Heart right ventricle (tissue), 16 donors: ENCODE results near the gene RCAN1. TPM values are rescaled to one million over a fixed set of nuclear protein-coding genes. Genes with fewer than 3 reads are reported as not detected.

Source experiments
- ATAC-seq, 8 donors: fragments of 200-7000 bp; cut with Tn5 transposase; one replicate each; pipeline ENCODE4 v1.9.1; 2020; ENCODE audit warnings: mild to moderate bottlenecking in 8 of 8, moderate library complexity in 8 of 8, moderate number of reproducible peaks in 1 of 8
- DNase-seq, 2 donors: peaks; one replicate each; pipeline ENCODE4 v3.0.0-alpha.2; 2020
- H3K27ac ChIP-seq, 10 donors: fragments of 200-600 bp; sonication (generic) in 2 of 10; one replicate each; pipeline versions ENCODE4 v1.5.0 to v1.8.0; 2020 to 2022; ENCODE audit warnings: mild to moderate bottlenecking in 3 of 10
- H3K27me3 ChIP-seq, 7 donors: fragments of 200-600 bp; one replicate each; pipeline ENCODE4 v1.8.0; 2021 to 2022; ENCODE audit warnings: mild to moderate bottlenecking in 2 of 7
- H3K36me3 ChIP-seq, 9 donors: fragments of 200-600 bp; sonication (generic) in 1 of 9; one replicate each; pipeline versions ENCODE4 v1.5.0 to v1.8.0; 2020 to 2022; ENCODE audit warnings: mild to moderate bottlenecking in 2 of 9
- H3K4me1 ChIP-seq, 9 donors: fragments of 200-600 bp; sonication (generic) in 1 of 9; one replicate each; pipeline versions ENCODE4 v1.5.0 to v1.8.0; 2020 to 2022; ENCODE audit warnings: mild to moderate bottlenecking in 4 of 9
- H3K4me3 ChIP-seq, 10 donors: fragments of 200-600 bp; sonication (generic) in 2 of 10; one replicate each; pipeline versions ENCODE4 v1.5.0 to v1.8.0; 2020 to 2022; ENCODE audit warnings: mild to moderate bottlenecking in 7 of 10, moderate library complexity in 2 of 10
- H3K9me3 ChIP-seq, 11 donors: fragments of 200-600 bp in 10 of 11; sonication (generic) in 2 of 11; one replicate each; pipeline versions ENCODE4 v1.5.0 to v1.8.0; 2013 to 2022; ENCODE audit warnings: mild to moderate bottlenecking in 2 of 11, control low read depth in 1 of 11, moderate library complexity in 1 of 11
- WGBS, 2 donors: extraction: QIAGEN DNeasy Blood & Tissue Kit; methylation state at CpG; one replicate each; pipeline ENCODE4 v1.1.7; 2013; ENCODE audit warnings: inconsistent platforms in 1 of 2; 5-methylcytosine and 5-hydroxymethylcytosine counted together
- intact Hi-C, 10 donors: fragments of 100-400 bp; cut with DNase I; formaldehyde crosslinking; loops; one replicate each; pipeline versions ENCODE4 v1.11.1 to v1.14.2; 2022
- long read RNA-seq, 3 donors: library from polyadenylated mRNA; unstranded; transcript quantifications; one replicate each; pipeline ENCODE4 v2.0.0, GENCODE V29; 2020 to 2021
- polyA plus RNA-seq, 2 donors: library from polyadenylated mRNA; stranded (reverse); fragments of 200-250 nt; gene quantifications; one replicate each; pipeline ENCODE4 v1.2.3, GENCODE V29; 2013
- total RNA-seq, 10 donors: library from RNA; stranded (reverse); fragmentation: NEBNext Ultra II Directional in 3 of 10; extraction: Animal tissue kit (Norgen Biotek cat#: 25700) in 3 of 10; gene quantifications; one replicate each; pipeline versions ENCODE4 v1.2.1 to v1.2.4, GENCODE V29; 2021 to 2023
- TF ChIP-seq, protein P1 (sequence below), 9 donors: fragments of 200-600 bp; sonication (generic) in 2 of 9; IDR thresholded peaks; one replicate each; pipeline versions ENCODE4 v1.5.0 to v1.8.0; 2021 to 2022; ENCODE audit warnings: antibody characterized with exemption in 9 of 9, mild to moderate bottlenecking in 5 of 9, moderate library complexity in 1 of 9
- donor health status: Arrhythmogenic right ventricular cardiomyopathy.
- donor health status: ischemic (EF 13 %, LVEDD 7.1; RV severe dilation, severe dysfunction).
- donor health status: healthy with polysubstance abuse.
- donor health status: DM: no; HTN: yes; CAD: no.
- donor health status: DM: no; HTN: no; CAD: no.
- donor health status: ischemic (EF 25% LVEDD 6.9; RV normal size, moderate dysfunction).
- donor health status: ischemic (EF 25% LVEDD 5.7; RV mildly dilated, moderate dysfunction).
- donor health status: healthy.
- donor health status: DM: yes; HTN: yes; CAD: no.
- donor health status: Ischemic cardiomyopathy.
- donor health status: ischemic (EF 35%, LVEDD 5.7; RV mildly dilated, moderate dysfunction).
- donor health status: nonischemic (EF 11% LVEDD 7.7; RV severe dilation, severe dysfunction).
- donor health status: DM: yes; HTN: yes; CAD: no.
- donor health status: PGD.
- donor health status: ischemic (EF 29% LVEDD 5.4; RV normal size, mild dysfunction).
- donor health status: nonischemic (EF 23%, LVEDD 6.1; RV moderate dilation, normal function).

RCAN1 gene
- total RNA-seq (100 to 1,000 TPM in 3 of 10 donors, 10 to 100 TPM in 7; 30.8 to 389 (median 62.2) TPM), polyA plus RNA-seq (10 to 100 TPM; 24.1 to 62.2 TPM)
- long read RNA-seq, donor 1, transcript RCAN1-201 (4 exons, 2,490 nt) = major isoform, 82 of 93 reads
- long read RNA-seq, donor 1, partial matches to known transcripts = 3 of 93 reads
- long read RNA-seq, donor 1, other reads (novel, unspliced or antisense) = 3 of 93 reads
- long read RNA-seq, donor 2, transcript RCAN1-202 (4 exons, 2,408 nt) = minor isoform, 8 of 135 reads
- long read RNA-seq, donor 2, transcript RCAN1-201 (4 exons, 2,490 nt) = major isoform, 117 of 135 reads
- long read RNA-seq, donor 2, partial matches to known transcripts = 2 of 135 reads
- long read RNA-seq, donor 2, other reads (novel, unspliced or antisense) = 6 of 135 reads
- long read RNA-seq, donor 3, transcript RCAN1-202 (4 exons, 2,408 nt) = major isoform, 6 of 13 reads
- long read RNA-seq, donor 3, partial matches to known transcripts = 2 of 13 reads
- long read RNA-seq, donor 3, other reads (novel, unspliced or antisense) = 1 of 13 reads

DNA sequence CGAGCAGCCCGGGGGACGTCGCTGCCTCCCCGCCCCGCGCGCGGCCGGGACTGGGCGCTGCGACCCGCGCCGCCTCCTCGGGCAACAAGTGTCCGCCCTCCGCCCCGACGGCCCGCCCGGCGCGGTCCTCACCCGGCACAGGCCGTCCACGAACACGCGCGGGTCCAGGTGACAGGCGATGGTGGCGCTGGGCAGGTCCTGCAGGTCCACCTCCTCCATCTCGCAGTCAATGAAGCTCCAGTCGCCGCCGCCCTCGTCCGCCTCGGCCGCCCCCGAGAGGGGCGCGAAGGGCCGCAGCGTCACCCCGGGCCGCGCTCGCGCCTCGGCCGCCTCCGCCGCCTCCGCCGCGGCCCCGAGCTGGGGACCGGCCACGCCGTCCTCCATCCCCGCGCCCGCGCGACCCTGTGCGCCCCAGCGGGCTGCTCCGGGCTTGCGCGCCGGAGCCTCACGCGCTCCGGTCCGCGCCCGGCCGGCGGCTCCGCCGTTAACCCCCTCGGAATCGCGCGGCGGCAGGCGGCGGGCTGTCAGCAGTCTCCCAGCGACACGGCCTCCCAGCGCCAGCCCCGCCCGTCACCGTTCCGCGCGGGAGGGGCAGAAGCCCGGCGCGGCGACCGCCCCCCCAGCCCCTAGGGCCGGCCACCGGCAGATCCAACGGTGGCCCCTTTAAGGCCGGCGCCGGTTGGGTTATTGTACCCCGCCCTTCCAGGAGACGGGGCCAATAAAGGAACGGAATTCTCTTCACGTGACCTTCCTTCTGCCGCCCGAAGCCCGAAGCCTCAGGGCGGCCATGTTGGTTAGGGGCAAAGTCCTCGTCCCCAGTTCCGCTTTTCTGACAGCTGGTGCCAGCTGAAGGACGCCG, at the start of gene RCAN1:
Gene RCAN1 (minus strand): TSS at position 486 of the 859 bp plus-strand sequence. CDS start 102 bp downstream, at position 384.
- Histone ChIP-seq H3K27me3 (no peaks in the 10 kb centered on the region), H3K36me3 (no peaks in the 10 kb centered on the region), H3K9me3 (no peaks in the 10 kb centered on the region), H3K4me1 (peaks cover 0 to 51% (median 31%) of the 10 kb centered on the region in 9 donors), H3K27ac (peak within 1 kb of the TSS; percentile 64 to 97 (median 91)), H3K4me3 (peak within 1 kb of the TSS; percentile 40 to 87 (median 74))
- ATAC-seq (peak; percentile 97 to 99 (median 98)), DNase-seq (peak; percentile 87 to 92)
- 0% methylated on average over 74 to 121 of the region's 121 CpGs for whole genome bisulfite sequencing, 2 donors
- intact Hi-C loops = loop anchor here in 2 of 10 donors (10.0 kb wide), 2 partner anchors 540 to 700 kb away; partner anchors contain the start of genes ATP5PO (in 1 of the 2), MRPS6 (in 1 of the 2) and SLC5A3 (in 1 of the 2)
- TF ChIP-seq, protein P1, sequence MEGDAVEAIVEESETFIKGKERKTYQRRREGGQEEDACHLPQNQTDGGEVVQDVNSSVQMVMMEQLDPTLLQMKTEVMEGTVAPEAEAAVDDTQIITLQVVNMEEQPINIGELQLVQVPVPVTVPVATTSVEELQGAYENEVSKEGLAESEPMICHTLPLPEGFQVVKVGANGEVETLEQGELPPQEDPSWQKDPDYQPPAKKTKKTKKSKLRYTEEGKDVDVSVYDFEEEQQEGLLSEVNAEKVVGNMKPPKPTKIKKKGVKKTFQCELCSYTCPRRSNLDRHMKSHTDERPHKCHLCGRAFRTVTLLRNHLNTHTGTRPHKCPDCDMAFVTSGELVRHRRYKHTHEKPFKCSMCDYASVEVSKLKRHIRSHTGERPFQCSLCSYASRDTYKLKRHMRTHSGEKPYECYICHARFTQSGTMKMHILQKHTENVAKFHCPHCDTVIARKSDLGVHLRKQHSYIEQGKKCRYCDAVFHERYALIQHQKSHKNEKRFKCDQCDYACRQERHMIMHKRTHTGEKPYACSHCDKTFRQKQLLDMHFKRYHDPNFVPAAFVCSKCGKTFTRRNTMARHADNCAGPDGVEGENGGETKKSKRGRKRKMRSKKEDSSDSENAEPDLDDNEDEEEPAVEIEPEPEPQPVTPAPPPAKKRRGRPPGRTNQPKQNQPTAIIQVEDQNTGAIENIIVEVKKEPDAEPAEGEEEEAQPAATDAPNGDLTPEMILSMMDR (IDR thresholded peaks at IDR 0.05) = peak in 1 of 9 donors; percentile 10

- intact Hi-C loops = no loop called here
- no peak for ATAC-seq
- H3K36me3 ChIP-seq = no peaks in the 10 kb centered on the region
- TF ChIP-seq, protein P1 (IDR thresholded peaks at IDR 0.05) = no peak
- H3K4me1 ChIP-seq = peaks cover 0 to 9% (median 0%) of the 10 kb centered on the region in 9 donors
- DNase-seq = no peak
- peaks cover 0 to 9% (median 0%) of the 10 kb centered on the region in 7 donors for H3K27me3 ChIP-seq
- peaks cover 0 to 40% (median 20%) of the 10 kb centered on the region in 11 donors for H3K9me3 ChIP-seq
- H3K4me3 ChIP-seq = no peak overlapping the region
- H3K27ac ChIP-seq = no peak overlapping the region
Measured at GRCh38 chr21:34661848-34662247, 46.9 kb upstream of the RCAN1 start.

GRCh38 chr21:34653522-34653921, 38.6 kb upstream of the RCAN1 start:
- TF ChIP-seq, protein P1 (IDR thresholded peaks at IDR 0.05) = no peak
- ATAC-seq (no peak), DNase-seq (no peak)
- Histone ChIP-seq H3K4me1 (no peaks in the 10 kb centered on the region), H3K27ac (no peak overlapping the region), H3K27me3 (peaks cover 0 to 24% (median 0%) of the 10 kb centered on the region in 7 donors), H3K4me3 (no peak overlapping the region), H3K36me3 (no peaks in the 10 kb centered on the region), H3K9me3 (peaks cover 0 to 29% (median 10%) of the 10 kb centered on the region in 11 donors)
- WGBS, 2 donors = 86 to 90% methylated on average over 6 of the region's 6 CpGs
- intact Hi-C loops = no loop called here

DNA sequence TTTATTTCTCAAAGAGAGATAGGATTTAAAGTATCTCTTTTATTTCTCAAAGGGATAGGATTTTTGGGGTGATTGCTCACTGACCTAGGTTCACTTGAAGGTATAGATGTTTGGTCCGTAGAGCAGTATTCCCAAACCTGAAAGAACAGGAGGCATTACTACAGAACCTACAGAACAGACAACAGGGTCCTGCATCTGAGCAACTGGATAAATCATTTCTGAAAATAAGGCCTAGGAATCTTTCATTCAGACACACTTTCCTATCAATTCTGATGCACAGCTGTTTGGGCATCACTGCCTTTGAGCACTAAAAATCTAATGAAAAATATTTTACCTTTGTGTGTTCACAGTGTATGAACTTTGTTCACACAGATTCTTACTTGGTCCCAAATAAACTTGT, 36.7 kb upstream of the RCAN1 start:
- 80 to 83% methylated on average over 1 of the region's 1 CpG for WGBS, 2 donors
- TF ChIP-seq, protein P1 (IDR thresholded peaks at IDR 0.05) = no peak
- DNase-seq (no peak), ATAC-seq (no peak)
- Histone ChIP-seq H3K9me3 (peaks cover 0 to 29% (median 10%) of the 10 kb centered on the region in 11 donors), H3K4me3 (no peak overlapping the region), H3K4me1 (no peaks in the 10 kb centered on the region), H3K27me3 (peaks cover 0 to 19% (median 0%) of the 10 kb centered on the region in 7 donors), H3K27ac (no peak overlapping the region), H3K36me3 (no peaks in the 10 kb centered on the region)
- intact Hi-C loops = no loop called here
